Measurements from ENCODE around the gene SEZ6.

SEZ6 gene

DNA sequence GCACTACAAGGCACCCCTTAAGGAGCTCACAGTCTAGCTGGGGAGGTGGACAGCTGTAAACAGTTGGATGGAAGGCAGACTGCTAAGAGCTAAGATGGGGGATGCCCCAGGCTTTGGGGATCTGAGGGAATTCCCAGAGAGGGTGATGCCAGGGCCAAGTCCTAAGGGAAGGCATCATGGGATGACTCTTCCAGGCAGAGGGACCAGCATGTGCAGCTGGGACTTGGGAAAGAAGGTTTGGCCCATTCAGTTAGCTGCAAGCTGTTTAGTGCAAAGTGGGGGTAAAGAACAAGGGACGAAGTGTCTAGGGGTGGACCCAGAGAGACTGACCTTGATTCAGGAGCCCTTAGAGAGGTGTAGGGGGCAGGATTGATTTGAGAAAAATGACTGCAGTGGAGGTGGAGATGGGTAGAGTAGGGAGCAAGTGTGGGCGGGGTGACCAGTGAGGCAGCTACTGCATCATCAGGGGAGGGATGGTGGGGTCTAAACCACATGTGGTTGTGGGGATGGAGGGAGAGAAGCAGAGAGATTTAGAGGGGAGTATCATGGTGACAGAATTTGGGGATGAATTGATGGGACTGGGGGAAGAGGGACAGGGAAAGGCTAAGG lies 27.4 kb downstream of the SEZ6 start:
- TF ChIP-seq, protein P1, sequence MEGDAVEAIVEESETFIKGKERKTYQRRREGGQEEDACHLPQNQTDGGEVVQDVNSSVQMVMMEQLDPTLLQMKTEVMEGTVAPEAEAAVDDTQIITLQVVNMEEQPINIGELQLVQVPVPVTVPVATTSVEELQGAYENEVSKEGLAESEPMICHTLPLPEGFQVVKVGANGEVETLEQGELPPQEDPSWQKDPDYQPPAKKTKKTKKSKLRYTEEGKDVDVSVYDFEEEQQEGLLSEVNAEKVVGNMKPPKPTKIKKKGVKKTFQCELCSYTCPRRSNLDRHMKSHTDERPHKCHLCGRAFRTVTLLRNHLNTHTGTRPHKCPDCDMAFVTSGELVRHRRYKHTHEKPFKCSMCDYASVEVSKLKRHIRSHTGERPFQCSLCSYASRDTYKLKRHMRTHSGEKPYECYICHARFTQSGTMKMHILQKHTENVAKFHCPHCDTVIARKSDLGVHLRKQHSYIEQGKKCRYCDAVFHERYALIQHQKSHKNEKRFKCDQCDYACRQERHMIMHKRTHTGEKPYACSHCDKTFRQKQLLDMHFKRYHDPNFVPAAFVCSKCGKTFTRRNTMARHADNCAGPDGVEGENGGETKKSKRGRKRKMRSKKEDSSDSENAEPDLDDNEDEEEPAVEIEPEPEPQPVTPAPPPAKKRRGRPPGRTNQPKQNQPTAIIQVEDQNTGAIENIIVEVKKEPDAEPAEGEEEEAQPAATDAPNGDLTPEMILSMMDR (IDR thresholded peaks at IDR 0.05), result no peak

DNA sequence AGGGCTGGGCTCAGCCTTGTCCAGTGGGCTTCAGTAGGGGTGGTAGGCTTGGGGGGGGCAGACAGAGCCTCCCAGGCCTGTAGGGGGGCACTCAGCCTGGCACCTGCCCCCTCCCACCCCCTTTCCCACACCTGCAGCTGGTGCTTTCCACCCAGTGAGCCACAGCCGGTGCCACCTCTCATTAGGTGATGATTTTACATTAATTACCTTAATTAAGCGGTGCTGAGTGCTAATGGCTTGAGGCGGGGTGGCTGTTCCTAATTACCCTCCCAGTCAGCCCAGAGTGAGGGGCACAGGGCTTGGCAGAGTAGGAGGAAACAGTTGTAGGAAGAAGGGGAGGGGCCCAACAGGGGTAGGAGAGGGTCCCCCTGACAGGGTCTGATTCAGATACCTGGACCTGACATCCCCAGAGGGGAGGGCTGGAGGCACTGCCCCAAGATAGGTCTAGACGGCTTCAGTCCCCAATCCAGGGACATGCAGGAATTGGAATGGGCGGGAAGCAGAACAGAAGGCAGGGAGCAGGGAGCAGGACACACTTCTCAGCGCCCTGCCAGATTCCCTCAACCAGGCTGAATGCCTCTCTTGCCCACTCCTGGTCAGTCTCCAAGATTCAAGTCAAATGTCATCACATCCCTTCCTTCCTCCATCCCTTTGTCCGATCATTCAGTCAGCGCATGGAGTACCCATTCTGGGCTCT lies 28.0 kb downstream of the SEZ6 start:
- TF ChIP-seq, protein P1 (IDR thresholded peaks at IDR 0.05), result no peak

DNA sequence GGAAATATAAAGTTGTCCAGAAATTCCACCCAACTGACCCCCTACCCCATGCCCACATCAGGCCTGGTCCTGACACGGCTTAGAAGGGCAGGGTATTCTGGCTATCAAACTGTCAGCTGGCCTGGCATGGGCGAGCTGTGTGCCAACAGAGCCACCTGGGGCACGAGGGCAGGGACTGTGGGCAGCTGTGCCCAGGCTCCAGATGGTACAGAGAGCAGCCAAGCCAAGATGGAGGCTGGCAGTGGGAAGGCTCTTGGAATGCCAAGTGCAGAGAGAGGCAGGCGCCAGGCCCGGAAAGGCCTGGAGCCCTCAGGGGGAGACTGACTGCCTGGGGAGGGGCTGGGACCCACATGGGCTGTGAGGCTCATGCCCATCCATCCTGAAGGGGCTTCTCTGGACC lies 30.2 kb downstream of the SEZ6 start:
- TF ChIP-seq, protein P1 (IDR thresholded peaks at IDR 0.05), result no peak

DNA sequence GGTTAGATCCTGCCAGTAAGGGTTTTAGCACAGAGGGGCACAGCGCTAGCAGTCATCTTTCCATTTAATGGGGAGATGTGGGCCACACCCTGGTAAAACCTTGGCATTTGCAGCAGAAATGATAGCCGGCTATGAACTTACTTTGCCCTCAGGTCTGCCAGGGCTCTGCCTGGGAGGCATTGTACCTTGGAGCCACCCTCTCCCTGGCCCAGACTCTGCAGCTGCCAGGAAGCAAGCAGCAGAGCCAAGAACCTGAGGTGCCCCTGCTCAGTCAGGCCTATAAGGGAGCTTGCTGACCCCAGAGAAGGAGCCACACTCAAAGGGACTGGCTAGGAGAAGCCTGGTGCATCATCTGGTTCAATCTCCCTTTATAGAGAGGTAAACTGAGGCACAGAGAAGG lies 30.8 kb downstream of the SEZ6 start:
- TF ChIP-seq, protein P1 (IDR thresholded peaks at IDR 0.05), result no peak

DNA sequence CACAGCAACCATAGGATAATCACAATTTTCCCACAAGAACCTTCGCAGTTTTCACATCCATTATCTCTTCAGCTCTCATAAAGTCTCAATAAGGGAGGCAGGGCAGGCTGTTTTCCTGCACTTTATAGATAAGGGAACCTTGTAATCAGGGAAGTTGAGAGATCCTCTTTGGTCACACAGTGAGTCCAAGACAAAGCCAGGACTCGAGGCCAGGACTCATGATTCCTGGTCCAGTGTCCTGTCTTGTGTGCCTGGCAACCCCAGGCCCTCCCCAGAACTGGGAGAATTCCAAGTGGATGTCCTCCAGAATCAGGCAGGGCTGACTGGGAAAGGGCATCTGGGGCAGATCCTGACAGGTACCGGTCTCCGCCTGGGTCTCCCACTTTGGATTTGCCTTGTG lies 31.4 kb downstream of the SEZ6 start:
- TF ChIP-seq, protein P1 (IDR thresholded peaks at IDR 0.05), result no peak

DNA sequence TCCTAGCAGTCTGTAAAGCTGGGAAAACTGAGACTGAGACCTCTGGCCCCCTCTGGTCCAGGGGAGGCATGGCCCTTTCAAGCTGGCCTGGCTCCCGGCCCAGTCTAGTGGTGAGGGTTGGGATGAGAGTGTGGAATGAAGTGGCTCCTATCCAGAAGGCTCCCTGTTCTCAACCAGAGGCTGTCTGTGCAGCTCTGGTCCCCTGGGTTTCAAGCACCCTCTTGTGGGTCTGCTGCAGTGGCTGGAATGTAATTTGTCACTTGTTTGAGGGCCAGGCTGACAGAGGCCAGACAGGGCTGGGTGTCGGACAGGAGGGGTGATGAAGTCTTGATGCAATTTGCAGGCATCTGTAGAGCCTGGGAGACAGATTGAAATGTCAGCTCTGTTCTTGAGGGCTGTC lies 32.4 kb downstream of the SEZ6 start:
- TF ChIP-seq, protein P1 (IDR thresholded peaks at IDR 0.05), result no peak

DNA sequence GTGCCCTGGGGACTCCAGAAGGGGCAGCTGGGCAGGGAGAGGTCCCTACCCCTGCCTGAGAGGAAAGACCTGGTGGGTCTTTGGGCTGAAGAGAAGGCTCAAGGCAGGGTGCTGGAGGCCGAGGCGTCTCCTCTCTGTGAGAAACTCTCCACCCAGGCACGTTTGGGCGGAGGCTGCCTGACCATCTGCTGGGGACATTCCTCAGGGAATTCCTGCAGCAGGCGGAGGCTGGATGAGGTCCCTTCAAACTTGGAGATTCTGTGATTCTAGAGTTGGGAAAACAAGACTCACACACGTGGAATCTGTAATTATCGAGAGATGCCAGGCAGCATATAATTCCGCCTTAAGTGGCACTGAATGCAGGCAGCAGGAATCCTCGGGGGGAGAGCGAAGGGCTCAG lies 33.4 kb downstream of the SEZ6 start:
- TF ChIP-seq, protein P1 (IDR thresholded peaks at IDR 0.05), result no peak

Measured in LNCAP (cell line).